Omental fat pad (tissue), 4 donors: ENCODE data around the gene MBL2. TPM values are rescaled to one million over a fixed set of nuclear protein-coding genes. Genes with fewer than 3 reads are reported as not detected.

Source experiments
- ATAC-seq: fragments of 150-250 bp; one replicate; pipeline ENCODE4 v1.9.1; 2016; ENCODE audit warnings: mild to moderate bottlenecking, moderate library complexity; ENCODE audit not compliant: low FRiP score
- DNase-seq: peaks from one replicate; pipeline ENCODE4 v3.0.0-alpha.2; 2019; ENCODE audit warnings: low spot score
- total RNA-seq, 4 donors: library from RNA; depleted of rRNA; stranded (reverse); fragments of >200 nt; gene quantifications; one replicate each; pipeline ENCODE4 v1.1.0, GENCODE V29; 2016
- TF ChIP-seq, protein P1 (sequence below), 3 donors: fragments of 450-650 bp; IDR thresholded peaks; one replicate each; pipeline ENCODE4 v1.5.1; 2016 to 2017; ENCODE audit warnings: antibody characterized with exemption in 3 of 3, mild to moderate bottlenecking in 3 of 3, moderate library complexity in 2 of 3

The MBL2 gene
- total RNA-seq, 4 donors from 2014 or later: not detected

DNA sequence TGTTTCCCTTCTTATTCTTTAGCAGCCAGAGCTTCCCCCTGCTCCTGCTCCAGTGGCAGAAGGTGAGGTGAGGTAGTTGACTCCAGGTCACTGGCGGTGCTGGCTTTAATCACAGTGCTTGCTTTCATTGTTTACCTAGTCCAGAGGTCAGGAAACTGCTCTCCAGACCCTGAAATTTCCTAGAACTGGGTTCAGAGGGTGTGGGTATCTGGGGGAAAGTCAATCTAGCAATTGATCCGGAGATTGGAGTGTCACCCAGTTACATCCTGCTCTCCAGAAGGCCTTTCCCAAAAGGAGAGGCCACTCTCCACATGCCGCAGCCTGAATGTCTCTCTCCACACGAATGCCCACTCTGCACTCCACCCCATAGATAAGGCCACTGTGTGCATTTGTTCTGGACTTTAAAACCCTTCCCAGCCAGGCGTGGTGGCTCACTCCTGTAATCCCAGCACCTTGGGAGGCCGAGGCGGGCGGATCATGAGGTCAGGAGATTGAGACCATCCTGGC is 2.1 kb upstream of the MBL2 start:
- TF ChIP-seq, protein P1, sequence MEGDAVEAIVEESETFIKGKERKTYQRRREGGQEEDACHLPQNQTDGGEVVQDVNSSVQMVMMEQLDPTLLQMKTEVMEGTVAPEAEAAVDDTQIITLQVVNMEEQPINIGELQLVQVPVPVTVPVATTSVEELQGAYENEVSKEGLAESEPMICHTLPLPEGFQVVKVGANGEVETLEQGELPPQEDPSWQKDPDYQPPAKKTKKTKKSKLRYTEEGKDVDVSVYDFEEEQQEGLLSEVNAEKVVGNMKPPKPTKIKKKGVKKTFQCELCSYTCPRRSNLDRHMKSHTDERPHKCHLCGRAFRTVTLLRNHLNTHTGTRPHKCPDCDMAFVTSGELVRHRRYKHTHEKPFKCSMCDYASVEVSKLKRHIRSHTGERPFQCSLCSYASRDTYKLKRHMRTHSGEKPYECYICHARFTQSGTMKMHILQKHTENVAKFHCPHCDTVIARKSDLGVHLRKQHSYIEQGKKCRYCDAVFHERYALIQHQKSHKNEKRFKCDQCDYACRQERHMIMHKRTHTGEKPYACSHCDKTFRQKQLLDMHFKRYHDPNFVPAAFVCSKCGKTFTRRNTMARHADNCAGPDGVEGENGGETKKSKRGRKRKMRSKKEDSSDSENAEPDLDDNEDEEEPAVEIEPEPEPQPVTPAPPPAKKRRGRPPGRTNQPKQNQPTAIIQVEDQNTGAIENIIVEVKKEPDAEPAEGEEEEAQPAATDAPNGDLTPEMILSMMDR (IDR thresholded peaks at IDR 0.05): no peak
- DNase-seq (no peak), ATAC-seq (no peak)

GRCh38 chr10:52774182-52774581 is 1.6 kb upstream of the MBL2 start:
- DNase-seq: no peak

GRCh38 chr10:52771534-52772445 is 794 bp downstream of the MBL2 start:
- TF ChIP-seq, protein P1 (IDR thresholded peaks at IDR 0.05): no peak
- ATAC-seq (no peak), DNase-seq (no peak)

More at GRCh38 chr10:52774182-52774581, 1.6 kb upstream of the MBL2 start:
- ATAC-seq: no peak
- TF ChIP-seq, protein P1 (IDR thresholded peaks at IDR 0.05): no peak

GRCh38 chr10:52770904-52771303 is 1.7 kb downstream of the MBL2 start:
- DNase-seq (no peak), ATAC-seq (no peak)
- TF ChIP-seq, protein P1 (IDR thresholded peaks at IDR 0.05): no peak

- ATAC-seq: no peak
- TF ChIP-seq, protein P1 (IDR thresholded peaks at IDR 0.05): no peak
- no peak for DNase-seq
Observed at GRCh38 chr10:52769966-52770365, 2.6 kb downstream of the MBL2 start.

DNA sequence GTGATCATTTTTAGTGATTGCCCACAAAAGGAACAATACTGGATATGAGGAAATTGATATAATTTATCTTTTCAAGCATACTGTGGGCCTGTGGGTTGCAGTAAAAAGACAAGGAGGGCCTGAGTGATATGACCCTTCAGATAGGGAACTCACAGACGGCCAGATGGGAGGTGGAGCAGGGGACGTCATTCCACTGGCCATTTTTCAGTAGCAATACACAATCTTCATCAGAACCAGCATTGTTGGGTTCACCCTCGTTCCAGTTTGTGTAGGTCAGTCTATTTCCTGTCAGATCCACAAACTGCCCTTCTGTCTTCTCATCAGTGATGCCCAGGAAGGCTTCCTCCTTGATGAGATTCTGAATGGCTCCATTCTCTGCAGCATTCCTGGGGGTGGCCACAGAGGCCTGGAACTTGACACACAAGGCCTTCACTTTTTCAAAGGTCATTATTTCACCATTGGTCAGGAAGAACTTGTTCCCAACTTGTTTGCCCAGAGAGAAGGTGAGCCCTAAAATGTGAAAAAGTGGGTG is 4.5 kb downstream of the MBL2 start:
- TF ChIP-seq, protein P1 (IDR thresholded peaks at IDR 0.05): no peak
- ATAC-seq: no peak
- DNase-seq: no peak
